ENCODE results near the gene LRRC32. TPM values are rescaled to one million over a fixed set of nuclear protein-coding genes. Genes with fewer than 3 reads are reported as not detected.

LRRC32 gene
- polyA plus RNA-seq, 2 of the 4 experiments (the other 2 are of a cell fraction) = 0.25 to 0.62 TPM

- no peak for TF ChIP-seq CTCF (IDR thresholded peaks at IDR 0.05)
- TF ChIP-seq HOXA7 (CRISPR knock-in tag; IDR thresholded peaks at IDR 0.05) = no peak
- no peak for TF ChIP-seq HDAC2 (IDR thresholded peaks at IDR 0.05)
- TF ChIP-seq FOSB (CRISPR knock-in tag; IDR thresholded peaks at IDR 0.05) = no peak
Observed at GRCh38 chr11:76656050-76656531, 14.5 kb downstream of the LRRC32 start (continued).

DNA sequence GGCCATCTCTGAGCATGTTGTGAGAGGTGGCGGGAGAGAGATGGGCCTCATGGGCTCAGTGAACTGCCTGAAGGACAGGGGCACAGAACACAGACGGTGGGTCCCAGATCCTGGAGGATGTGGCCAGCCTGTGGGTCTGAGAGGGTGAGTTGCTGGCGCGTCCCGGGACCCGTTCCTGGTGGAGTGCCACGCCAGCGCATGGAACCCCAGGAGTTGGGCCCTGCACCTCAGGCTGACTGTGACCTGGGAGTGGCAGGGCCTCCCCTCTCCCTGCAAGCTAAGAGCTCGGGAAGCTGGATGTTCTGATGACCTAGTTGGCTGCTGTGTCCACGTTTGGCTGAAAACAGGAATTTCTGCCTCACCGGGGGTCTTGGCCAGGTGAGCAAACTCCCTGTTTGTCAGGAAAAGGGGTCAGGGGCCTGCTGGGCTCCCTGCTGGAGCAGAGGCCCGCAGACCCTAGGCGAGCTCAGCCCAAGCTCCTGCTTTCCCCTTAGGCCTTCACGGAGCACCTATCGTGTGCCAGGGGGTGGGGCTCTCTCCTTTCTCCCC, 15.0 kb downstream of the LRRC32 start:
- ATAC-seq = no peak
- Histone ChIP-seq H3K4me1 (no peaks in the 10 kb centered on the region), H3K4me3 (no peak overlapping the region), H3K27ac (no peak overlapping the region), H3K9me3 (no peaks in the 10 kb centered on the region), H3K4me2 (no peak overlapping the region)
- ChIA-PET CTCF (interaction anchor here (1.2 to 2.2 kb wide), 3 partner anchors 23 to 143 kb away, joined by 3 to 10 read pairs (median 5); no protein-coding TSS in a partner anchor), POLR2A (no interaction called here)
- FAIRE-seq = no peak
- 86% methylated on average over 15 of the region's 15 CpGs for WGBS (ENCODE audit: missing lambda C conversion rate)
- TF ChIP-seq FOSL2 (IDR thresholded peaks at IDR 0.05) (no peak), FOSL2 (CRISPR knock-in tag; IDR thresholded peaks at IDR 0.05) (no peak), KDM1A (IDR thresholded peaks at IDR 0.05; ENCODE audit: low read depth) (no peak), ATOH8 (CRISPR knock-in tag; IDR thresholded peaks at IDR 0.05; ENCODE audit: low read depth) (no peak), EHMT2 (IDR thresholded peaks at IDR 0.05; ENCODE audit: low read depth) (no peak), RCOR1 (IDR thresholded peaks at IDR 0.05; ENCODE audit: low read depth, low read length) (no peak), CHD4 (IDR thresholded peaks at IDR 0.05; ENCODE audit: borderline replicate concordance) (no peak)
- no peak for DNase-seq (ENCODE audit: low read depth in 1 of 2, low spot score in 1 of 2)

DNA sequence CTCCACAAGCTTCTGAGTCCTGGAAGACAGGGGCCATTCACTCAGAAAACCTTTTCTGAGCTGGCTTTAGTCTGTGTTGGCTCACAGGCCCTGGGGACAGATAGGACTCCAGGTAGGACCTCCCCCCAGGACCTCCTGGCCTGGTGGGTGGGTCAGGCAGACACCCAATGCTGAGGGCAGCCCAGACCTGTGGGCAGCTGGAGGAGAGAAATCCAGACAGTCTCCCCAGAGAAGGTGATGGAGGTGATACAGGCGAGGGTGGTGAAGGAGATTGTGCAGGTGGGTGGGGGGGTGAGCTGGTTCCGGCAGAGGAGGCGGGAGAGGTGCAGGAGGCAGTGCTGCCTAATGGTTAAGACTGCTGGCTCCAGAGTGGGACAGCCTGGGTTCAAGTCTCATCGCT, 15.6 kb downstream of the LRRC32 start:
- POLR2A ChIA-PET = no interaction called here
- TF ChIP-seq, protein P1, sequence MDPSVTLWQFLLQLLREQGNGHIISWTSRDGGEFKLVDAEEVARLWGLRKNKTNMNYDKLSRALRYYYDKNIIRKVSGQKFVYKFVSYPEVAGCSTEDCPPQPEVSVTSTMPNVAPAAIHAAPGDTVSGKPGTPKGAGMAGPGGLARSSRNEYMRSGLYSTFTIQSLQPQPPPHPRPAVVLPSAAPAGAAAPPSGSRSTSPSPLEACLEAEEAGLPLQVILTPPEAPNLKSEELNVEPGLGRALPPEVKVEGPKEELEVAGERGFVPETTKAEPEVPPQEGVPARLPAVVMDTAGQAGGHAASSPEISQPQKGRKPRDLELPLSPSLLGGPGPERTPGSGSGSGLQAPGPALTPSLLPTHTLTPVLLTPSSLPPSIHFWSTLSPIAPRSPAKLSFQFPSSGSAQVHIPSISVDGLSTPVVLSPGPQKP (IDR thresholded peaks at IDR 0.05; ENCODE audit: low read depth, low read length) = no peak
- TF ChIP-seq, protein P2, sequence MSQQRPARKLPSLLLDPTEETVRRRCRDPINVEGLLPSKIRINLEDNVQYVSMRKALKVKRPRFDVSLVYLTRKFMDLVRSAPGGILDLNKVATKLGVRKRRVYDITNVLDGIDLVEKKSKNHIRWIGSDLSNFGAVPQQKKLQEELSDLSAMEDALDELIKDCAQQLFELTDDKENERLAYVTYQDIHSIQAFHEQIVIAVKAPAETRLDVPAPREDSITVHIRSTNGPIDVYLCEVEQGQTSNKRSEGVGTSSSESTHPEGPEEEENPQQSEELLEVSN (IDR thresholded peaks at IDR 0.05; ENCODE audit: borderline replicate concordance, low read depth) = no peak
- TF ChIP-seq EP300 (IDR thresholded peaks at IDR 0.05) (no peak), HDAC2 (IDR thresholded peaks at IDR 0.05) (no peak), NR3C1 (IDR thresholded peaks at IDR 0.05) (no peak), NFE2L2 (conservative IDR thresholded peaks at IDR 0.05; ENCODE audit: low read length) (no peak), PHF8 (IDR thresholded peaks at IDR 0.05; ENCODE audit: borderline replicate concordance, low read depth) (no peak), CBX8 (IDR thresholded peaks at IDR 0.05) (no peak), FOXS1 (CRISPR knock-in tag; IDR thresholded peaks at IDR 0.05) (no peak), CTCF (IDR thresholded peaks at IDR 0.05) (no peak), RCOR1 (IDR thresholded peaks at IDR 0.05; ENCODE audit: low read depth, low read length) (no peak), RFX5 (IDR thresholded peaks at IDR 0.05) (no peak), JUNB (IDR thresholded peaks at IDR 0.05) (no peak), MAFK (IDR thresholded peaks at IDR 0.05; ENCODE audit: partially characterized antibody) (no peak)
- H3K27ac ChIP-seq = no peak overlapping the region
- no peak for ATAC-seq
- H3K9me3 ChIP-seq = no peaks in the 10 kb centered on the region
- FAIRE-seq = no peak
- CTCF ChIA-PET = interaction anchor here (1.1 to 2.2 kb wide), 4 partner anchors 12 to 417 kb away, joined by 3 to 10 read pairs (median 4); no protein-coding TSS in a partner anchor
- H3K4me3 ChIP-seq = no peak overlapping the region
- WGBS (ENCODE audit: missing lambda C conversion rate) = 91% methylated on average over 4 of the region's 4 CpGs
- no peaks in the 10 kb centered on the region for H3K4me1 ChIP-seq
- no peak for DNase-seq (ENCODE audit: low read depth in 1 of 2, low spot score in 1 of 2)
- H3K4me2 ChIP-seq = no peak overlapping the region

All from A549 (cell line).